ENCODE measurements around the gene RAB3B.
"Not testable (repeated sequence)": the region's sequence is repeated elsewhere in the genome, so short reads cannot be mapped to it uniquely, and the experiment has no call there.

The RAB3B gene

GRCh38 chr1:51990478-51990965 is at the start of gene RAB3B:
Gene RAB3B, minus strand, starts transcription at chr1:51990700. Its CDS starts 13,583 bp downstream, at chr1:51977117.
- no peak for DNase-seq

GRCh38 chr1:52037909-52038308 is 47.4 kb upstream of the RAB3B start:
- no peak for DNase-seq

- no peak for DNase-seq
Measured at GRCh38 chr1:52037402-52037814, 46.9 kb upstream of the RAB3B start.

GRCh38 chr1:52034050-52034384 is 43.5 kb upstream of the RAB3B start:
- no peak for DNase-seq

- peak; percentile 91 to 94 for DNase-seq
Measured at GRCh38 chr1:52033190-52034049, 42.9 kb upstream of the RAB3B start, which contains the start of gene KTI12. Gene KTI12, minus strand, starts transcription at chr1:52033810. Its CDS starts 49 bp downstream, at chr1:52033761.

GRCh38 chr1:52032785-52033131 is 42.3 kb upstream of the RAB3B start:
- DNase-seq = no peak

GRCh38 chr1:52032124-52032784 is 41.8 kb upstream of the RAB3B start:
- no peak for DNase-seq

GRCh38 chr1:52028839-52029238 is 38.3 kb upstream of the RAB3B start:
- DNase-seq = not testable (repeated sequence)

GRCh38 chr1:52028328-52028727 is 37.8 kb upstream of the RAB3B start:
- DNase-seq = no peak

- DNase-seq = no peak
Measured at GRCh38 chr1:52026278-52026677, 35.8 kb upstream of the RAB3B start.

- no peak for DNase-seq
Measured at GRCh38 chr1:52022133-52022532, 31.6 kb upstream of the RAB3B start.

- no peak for DNase-seq
Measured at GRCh38 chr1:52008071-52008809, 17.7 kb upstream of the RAB3B start.

- no peak for DNase-seq
Measured at GRCh38 chr1:52007215-52008002, 16.9 kb upstream of the RAB3B start.

GRCh38 chr1:52006081-52006553 is 15.6 kb upstream of the RAB3B start:
- DNase-seq = not testable (repeated sequence)

- DNase-seq = not testable (repeated sequence)
Measured at GRCh38 chr1:52005548-52005947, 15.0 kb upstream of the RAB3B start.

- DNase-seq = no peak
Measured at GRCh38 chr1:52003877-52004276, 13.4 kb upstream of the RAB3B start.

GRCh38 chr1:52002038-52002917 is 11.8 kb upstream of the RAB3B start:
- peak; percentile 91 to 93 for DNase-seq

- no peak for DNase-seq
Measured at GRCh38 chr1:51998701-51999100, 8.2 kb upstream of the RAB3B start.

- DNase-seq = no peak
Measured at GRCh38 chr1:51997974-51998382, 7.5 kb upstream of the RAB3B start.

GRCh38 chr1:51989582-51990477 is 670 bp downstream of the RAB3B start:
- DNase-seq = no peak

Measured in Kasumi-1 (cell line).